Suprapubic skin (tissue), 4 donors: ENCODE data around the gene SPTY2D1.
"Not testable (repeated sequence)": the region's sequence is repeated elsewhere in the genome, so short reads cannot be mapped to it uniquely, and the experiment has no call there.

ENCODE experiments used
- EP300 ChIP-seq: sonication (generic); formaldehyde crosslinking; IDR thresholded peaks from one replicate; pipeline ENCODE4 v1.6.1; 2017; ENCODE audit warnings: antibody characterized with exemption
- POLR2AphosphoS5 ChIP-seq, 3 donors: sonication (generic); formaldehyde crosslinking; IDR thresholded peaks; one replicate each; pipeline ENCODE4 v1.6.1; 2017; ENCODE audit warnings: antibody characterized with exemption in 3 of 3
- TF ChIP-seq, protein P1 (sequence below), 2 donors: fragments of 200-600 bp in 1 of 2; fragments of 450-650 bp in 1 of 2; sonication (generic) in 1 of 2; IDR thresholded peaks; one replicate each; pipeline ENCODE4 v1.5.1; 2016 to 2019; ENCODE audit warnings: antibody characterized with exemption in 2 of 2, mild to moderate bottlenecking in 1 of 2, moderate library complexity in 1 of 2

DNA sequence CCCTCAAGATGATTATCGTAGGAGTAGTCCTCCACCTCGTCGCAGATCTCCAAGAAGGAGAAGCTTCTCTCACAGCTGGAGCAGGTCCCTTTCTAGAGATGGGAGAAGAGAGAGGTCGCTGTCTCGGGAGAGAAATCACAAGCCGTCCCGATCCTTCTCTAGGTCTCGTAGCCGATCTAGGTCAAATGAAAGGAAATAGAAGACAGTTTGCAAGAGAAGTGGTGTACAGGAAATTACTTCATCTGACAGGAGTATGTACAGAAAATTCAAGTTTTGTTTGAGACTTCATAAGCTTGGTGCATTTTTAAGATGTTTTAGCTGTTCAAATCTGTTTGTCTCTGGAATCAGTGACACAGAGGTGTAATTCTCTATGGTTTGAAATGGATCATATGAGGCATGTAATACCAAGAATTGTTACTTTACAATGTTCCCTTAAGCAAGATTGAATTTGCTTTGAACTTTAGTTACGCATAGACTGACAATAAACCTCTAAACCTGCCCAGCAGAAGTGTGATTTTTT, 31.3 kb upstream of the SPTY2D1 start:
- not testable (repeated sequence) for TF ChIP-seq POLR2AphosphoS5 (IDR thresholded peaks at IDR 0.05); EP300
- TF ChIP-seq, protein P1, sequence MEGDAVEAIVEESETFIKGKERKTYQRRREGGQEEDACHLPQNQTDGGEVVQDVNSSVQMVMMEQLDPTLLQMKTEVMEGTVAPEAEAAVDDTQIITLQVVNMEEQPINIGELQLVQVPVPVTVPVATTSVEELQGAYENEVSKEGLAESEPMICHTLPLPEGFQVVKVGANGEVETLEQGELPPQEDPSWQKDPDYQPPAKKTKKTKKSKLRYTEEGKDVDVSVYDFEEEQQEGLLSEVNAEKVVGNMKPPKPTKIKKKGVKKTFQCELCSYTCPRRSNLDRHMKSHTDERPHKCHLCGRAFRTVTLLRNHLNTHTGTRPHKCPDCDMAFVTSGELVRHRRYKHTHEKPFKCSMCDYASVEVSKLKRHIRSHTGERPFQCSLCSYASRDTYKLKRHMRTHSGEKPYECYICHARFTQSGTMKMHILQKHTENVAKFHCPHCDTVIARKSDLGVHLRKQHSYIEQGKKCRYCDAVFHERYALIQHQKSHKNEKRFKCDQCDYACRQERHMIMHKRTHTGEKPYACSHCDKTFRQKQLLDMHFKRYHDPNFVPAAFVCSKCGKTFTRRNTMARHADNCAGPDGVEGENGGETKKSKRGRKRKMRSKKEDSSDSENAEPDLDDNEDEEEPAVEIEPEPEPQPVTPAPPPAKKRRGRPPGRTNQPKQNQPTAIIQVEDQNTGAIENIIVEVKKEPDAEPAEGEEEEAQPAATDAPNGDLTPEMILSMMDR (IDR thresholded peaks at IDR 0.05): not testable (repeated sequence)
